H1 (cell line): ENCODE data around the gene C1orf116. TPM values are rescaled to one million over a fixed set of nuclear protein-coding genes. Genes with fewer than 3 reads are reported as not detected.

ENCODE experiments used
- CTCF ChIA-PET: fragments of 300-600 bp; sonication (Branson Sonifier 250); formaldehyde crosslinking; loops from one replicate; lab custom pipeline; 2021; ENCODE audit not compliant: partially characterized antibody; lab: Charles Lee
- POLR2A ChIA-PET: fragments of 300-600 bp; sonication (Branson Sonifier 250); formaldehyde crosslinking; loops from one replicate; lab custom pipeline; 2021; ENCODE audit warnings: inconsistent platforms; ENCODE audit not compliant: partially characterized antibody; lab: Charles Lee
- DNase-seq, 2 experiments: peaks; one replicate each; pipeline versions ENCODE4 v3.0.0 to v3.0.0-alpha.2; 2010 to 2022; ENCODE audit warnings: low spot score in 2 of 2, low read depth in 1 of 2, mixed read lengths in 1 of 2
- FAIRE-seq: peaks from 2 replicates; lab custom pipeline; 2011; peaks lifted over from hg19 to GRCh38; lab: Jason Lieb, UNC
- H2AFZ ChIP-seq: 2 replicates; pipeline ENCODE4 v1.8.1; 2012; ENCODE audit warnings: low read length, inconsistent platforms
- H2AK5ac ChIP-seq: 2 replicates; pipeline ENCODE4 v1.6.1; 2013; ENCODE audit warnings: low read depth, low read length
- H2BK120ac ChIP-seq: replicated peaks from 2 replicates; pipeline ENCODE3; 2013; ENCODE audit warnings: low read depth, low read length, inconsistent platforms
- H2BK12ac ChIP-seq: 2 replicates; pipeline ENCODE4 v1.6.1; 2013; ENCODE audit warnings: low read depth, low read length
- H2BK15ac ChIP-seq: 2 replicates; pipeline ENCODE4 v1.6.1; 2013; ENCODE audit warnings: low read length
- H2BK20ac ChIP-seq: 2 replicates; pipeline ENCODE4 v1.6.1; 2013; ENCODE audit warnings: low read length
- H2BK5ac ChIP-seq: 2 replicates; pipeline ENCODE4 v1.6.1; 2013; ENCODE audit warnings: low read depth, low read length
- H3K14ac ChIP-seq: 2 replicates; pipeline ENCODE4 v1.6.1; 2013; ENCODE audit warnings: inconsistent platforms; ENCODE audit not compliant: insufficient read length
- H3K18ac ChIP-seq: 2 replicates; pipeline ENCODE4 v1.6.1; 2013; ENCODE audit warnings: low read length; ENCODE audit errors: extremely low read depth
- H3K23ac ChIP-seq: 2 replicates; pipeline ENCODE4 v1.6.1; 2013; ENCODE audit warnings: inconsistent platforms; ENCODE audit not compliant: insufficient read length
- H3K23me2 ChIP-seq: 2 replicates; pipeline ENCODE4 v1.6.1; 2013; ENCODE audit warnings: low read depth, low read length
- H3K27ac ChIP-seq: 2 replicates; pipeline ENCODE4 v1.6.1; 2011; ENCODE audit warnings: low read depth, low read length, inconsistent platforms
- H3K27me3 ChIP-seq, 4 experiments: replicated peaks in 1 of 4; 1 replicate in 1 of 4; 2 replicates in 3 of 4; pipeline versions ENCODE4 v1.6.1 to v1.8.1; 2011 to 2013; ENCODE audit warnings: low read length in 3 of 4, mild to moderate bottlenecking in 3 of 4, inconsistent platforms in 2 of 4, mixed read lengths in 2 of 4, moderate library complexity in 1 of 4; ENCODE audit not compliant: control insufficient read depth in 3 of 4, insufficient read depth in 3 of 4; ENCODE audit errors: extremely low read depth in 1 of 4
- H3K36me3 ChIP-seq, 4 experiments: 2 replicates each; pipeline versions ENCODE4 v1.6.1 to v1.8.1; 2011 to 2013; ENCODE audit warnings: mild to moderate bottlenecking in 4 of 4, low read length in 3 of 4, moderate library complexity in 2 of 4, control low read depth in 1 of 4, inconsistent platforms in 1 of 4; ENCODE audit not compliant: insufficient read depth in 4 of 4, control insufficient read depth in 2 of 4
- H3K4ac ChIP-seq: replicated peaks from 2 replicates; pipeline ENCODE3; 2013; ENCODE audit warnings: low read length, low read depth, mixed read lengths, inconsistent platforms; ENCODE audit not compliant: insufficient read length
- H3K4me1 ChIP-seq, 4 experiments: replicated peaks in 1 of 4; 1 replicate in 1 of 4; 2 replicates in 3 of 4; pipeline versions ENCODE4 v1.6.1 to v1.8.1; 2011 to 2013; ENCODE audit warnings: low read length in 3 of 4, inconsistent platforms in 2 of 4, mixed read lengths in 1 of 4; ENCODE audit not compliant: insufficient read depth in 4 of 4, control insufficient read depth in 3 of 4
- H3K4me2 ChIP-seq, 2 experiments: 2 replicates each; pipeline versions ENCODE4 v1.6.1 to v1.8.1; 2011 to 2013; ENCODE audit warnings: low read depth in 2 of 2, low read length in 2 of 2, control low read depth in 1 of 2, inconsistent platforms in 1 of 2, mild to moderate bottlenecking in 1 of 2; ENCODE audit not compliant: insufficient read depth in 1 of 2
- H3K4me3 ChIP-seq, 4 experiments: fragments of 200-600, 300-600 bp in 1 of 4; sonication (generic), shearing (Covaris generic), sonication (Bioruptor Twin) in 1 of 4; 2 replicates each; pipeline versions ENCODE4 v1.5.1 to v1.8.1; 2011 to 2016; ENCODE audit warnings: low read length in 4 of 4, low read depth in 3 of 4, control low read depth in 2 of 4, inconsistent platforms in 2 of 4, mild to moderate bottlenecking in 2 of 4, mixed read lengths in 1 of 4, moderate library complexity in 1 of 4; ENCODE audit not compliant: insufficient read depth in 2 of 4; ENCODE audit errors: extremely low read depth in 1 of 4
- H3K56ac ChIP-seq: replicated peaks from 2 replicates; pipeline ENCODE3; 2013; ENCODE audit warnings: low read depth, mild to moderate bottlenecking, mixed read lengths, low read length, inconsistent platforms; ENCODE audit not compliant: insufficient read length
- H3K79me1 ChIP-seq: 2 replicates; pipeline ENCODE4 v1.6.1; 2013; ENCODE audit warnings: low read depth, low read length, control low read depth
- H3K79me2 ChIP-seq, 2 experiments: 2 replicates each; pipeline versions ENCODE4 v1.6.1 to v1.8.1; 2012 to 2013; ENCODE audit warnings: low read length in 2 of 2, mild to moderate bottlenecking in 2 of 2, inconsistent platforms in 1 of 2; ENCODE audit not compliant: insufficient read depth in 2 of 2, control insufficient read depth in 1 of 2
- H3K9ac ChIP-seq, 4 experiments: replicated peaks in 1 of 4; 1 replicate in 1 of 4; 2 replicates in 3 of 4; pipeline versions ENCODE4 v1.6.1 to v1.8.1; 2011 to 2013; ENCODE audit warnings: low read depth in 3 of 4, low read length in 3 of 4, control low read depth in 2 of 4, mild to moderate bottlenecking in 2 of 4, moderate library complexity in 2 of 4, inconsistent platforms in 1 of 4; ENCODE audit errors: extremely low read depth in 1 of 4
- H3K9me3 ChIP-seq, 2 experiments: 2 replicates each; pipeline versions ENCODE4 v1.6.1 to v1.8.1; 2012 to 2013; ENCODE audit warnings: mild to moderate bottlenecking in 2 of 2, moderate library complexity in 2 of 2, control low read depth in 1 of 2, inconsistent platforms in 1 of 2, low read depth in 1 of 2, low read length in 1 of 2, mixed read lengths in 1 of 2; ENCODE audit not compliant: insufficient read depth in 2 of 2
- H4K20me1 ChIP-seq, 2 experiments: replicated peaks in 1 of 2; 2 replicates each; pipeline versions ENCODE3 to v1.8.1; 2011 to 2013; ENCODE audit warnings: inconsistent platforms in 2 of 2, low read length in 2 of 2, mild to moderate bottlenecking in 1 of 2; ENCODE audit not compliant: insufficient read depth in 2 of 2, control insufficient read depth in 1 of 2
- H4K5ac ChIP-seq: 2 replicates; pipeline ENCODE4 v1.6.1; 2013; ENCODE audit warnings: low read length, low read depth, mixed read lengths, inconsistent platforms; ENCODE audit not compliant: insufficient read length
- H4K8ac ChIP-seq: 2 replicates; pipeline ENCODE4 v1.8.0; 2013; ENCODE audit warnings: mild to moderate bottlenecking, moderate library complexity, low read length, inconsistent platforms; ENCODE audit not compliant: insufficient read depth; ENCODE audit errors: extremely low read depth
- H4K91ac ChIP-seq: replicated peaks from 2 replicates; pipeline ENCODE3; 2013; ENCODE audit warnings: low read length, mixed read lengths, inconsistent platforms; ENCODE audit not compliant: insufficient read length
- CBX5 ChIP-seq: fragments of 300-800, 300-1000 bp; sonication (generic); IDR thresholded peaks from 2 replicates; pipeline ENCODE4 v1.7.1; 2016; ENCODE audit warnings: antibody characterized with exemption, low read length, low read depth
- CHD2 ChIP-seq: IDR thresholded peaks from 2 replicates; pipeline ENCODE4 v1.6.1; 2012; ENCODE audit warnings: low read length, improper control_type of control experiment
- CREB1 ChIP-seq: IDR thresholded peaks from 2 replicates; pipeline ENCODE4 v1.6.1; 2012; ENCODE audit warnings: inconsistent platforms
- CTBP2 ChIP-seq: IDR thresholded peaks from 2 replicates; pipeline ENCODE4 v1.7.0; 2011; ENCODE audit warnings: borderline replicate concordance, mild to moderate bottlenecking, moderate library complexity, mixed read lengths, low read length; ENCODE audit not compliant: insufficient read depth, insufficient read length
- EGR1 ChIP-seq: IDR thresholded peaks from 2 replicates; pipeline ENCODE4 v1.6.1; 2011; ENCODE audit warnings: low read depth, low read length, borderline replicate concordance
- EZH2 ChIP-seq: fragments of 200-600 bp; sonication (generic); IDR thresholded peaks from 2 replicates; pipeline ENCODE4 v1.7.1; 2012; ENCODE audit warnings: low read depth, mild to moderate bottlenecking, moderate library complexity, low read length, inconsistent platforms; ENCODE audit not compliant: severe bottlenecking
- HDAC2 ChIP-seq, 2 experiments: fragments of 300-600 bp in 1 of 2; sonication (generic) in 1 of 2; IDR thresholded peaks; 2 replicates each; pipeline ENCODE4 v1.6.1; 2011 to 2012; ENCODE audit warnings: low read depth in 2 of 2, low read length in 2 of 2, mild to moderate bottlenecking in 2 of 2, moderate library complexity in 2 of 2, borderline replicate concordance in 1 of 2, inconsistent platforms in 1 of 2
- KDM1A ChIP-seq: fragments of 200-600, 300-600 bp; sonication (generic); IDR thresholded peaks from 2 replicates; pipeline ENCODE4 v1.7.1; 2016; ENCODE audit warnings: mild to moderate bottlenecking, low read length, borderline replicate concordance
- POLR2AphosphoS5 ChIP-seq: IDR thresholded peaks from 2 replicates; pipeline ENCODE4 v1.6.1; 2011; ENCODE audit warnings: low read depth, low read length
- POU5F1 ChIP-seq: IDR thresholded peaks from 2 replicates; pipeline ENCODE4 v1.6.1; 2011; ENCODE audit warnings: low read depth, mild to moderate bottlenecking, low read length, moderate library complexity
- RXRA ChIP-seq: IDR thresholded peaks from 2 replicates; pipeline ENCODE4 v1.6.1; 2011; ENCODE audit warnings: low read depth, mild to moderate bottlenecking, low read length, moderate library complexity; ENCODE audit not compliant: insufficient read depth
- SAP30 ChIP-seq: fragments of 300-600 bp; sonication (generic); IDR thresholded peaks from 2 replicates; pipeline ENCODE4 v1.7.1; 2012; ENCODE audit warnings: low read length, moderate library complexity, mild to moderate bottlenecking, inconsistent platforms; ENCODE audit not compliant: insufficient read depth, insufficient replicate concordance
- SP1 ChIP-seq: IDR thresholded peaks from 2 replicates; pipeline ENCODE4 v1.6.1; 2011; ENCODE audit warnings: low read depth, low read length
- WGBS, 2 experiments: shearing (Covaris generic) in 1 of 2; methylation state at CpG; one replicate each; pipeline versions ENCODE4 v1.1.6 to v1.1.7; 2013 to 2015; ENCODE audit warnings: low lambda C conversion rate in 2 of 2, mixed read lengths in 2 of 2, inconsistent platforms in 1 of 2, low coverage in 1 of 2, missing lambda C conversion rate in 1 of 2; ENCODE audit not compliant: insufficient replicate concordance in 2 of 2, insufficient coverage in 1 of 2, insufficient read length in 1 of 2; ENCODE audit errors: extremely low coverage in 1 of 2, missing lambda C conversion rate in 1 of 2; 5-methylcytosine and 5-hydroxymethylcytosine counted together
- polyA plus RNA-seq, 7 experiments: library from polyadenylated mRNA; depleted of rRNA in 3 of 7; stranded (reverse) in 5 of 7; unstranded in 2 of 7; fragments of >200 nt in 5 of 7; fragments of 200-250 nt in 2 of 7; gene quantifications; 1 replicate in 5 of 7; 2 replicates in 1 of 7; 4 replicates in 1 of 7; pipeline versions ENCODE4 v1.2.1 to v1.2.3, GENCODE V29; 2011 to 2013; ENCODE audit warnings: missing spikeins in 2 of 7, mixed read lengths in 2 of 7
- total RNA-seq: library from RNA; stranded (reverse); fragmentation: NEBNext Ultra II Directional; extraction: Animal tissue kit (Norgen Biotek cat#: 25700); gene quantifications from 2 replicates; pipeline ENCODE4 v1.2.1, GENCODE V29; 2021

C1orf116 gene
- total and polyA plus RNA-seq, 2 of the 8 experiments (the other 6 are each of a cell fraction or from before 2014, with no cell fraction given): 2.2 to 3.9 TPM

GRCh38 chr1:207020065-207020708 lies 12.4 kb downstream of the C1orf116 start:
- H4K5ac ChIP-seq: no peak overlapping the region
- no peak overlapping the region for H2BK120ac ChIP-seq
- no peak overlapping the region for H2BK20ac ChIP-seq
- POLR2A ChIA-PET: interaction anchor here (2.1 kb wide), 1 partner anchor 10 kb away, joined by 4 read pairs; no protein-coding TSS in a partner anchor
- no peak overlapping the region for H3K4me3 ChIP-seq
- FAIRE-seq (no peak), DNase-seq (no peak)
- no peak overlapping the region for H2AK5ac ChIP-seq
- no peak overlapping the region for H2BK15ac ChIP-seq
- no peak overlapping the region for H3K18ac ChIP-seq
- WGBS, 2 experiments: 95% methylated on average over 9 of the region's 9 CpGs; no CpG with 5 or more reads in 1 of the 2 experiments
- peaks cover 0 to 2% (median 0%) of the 10 kb centered on the region in 4 experiments; a peak in 2 of 8 replicates for H3K36me3 ChIP-seq
- H2BK5ac ChIP-seq: no peak overlapping the region
- no peak overlapping the region for H3K56ac ChIP-seq
- H3K79me1 ChIP-seq: no peaks in the 10 kb centered on the region
- no peaks in the 10 kb centered on the region for H4K20me1 ChIP-seq
- no peaks in the 10 kb centered on the region for H3K9me3 ChIP-seq
- H3K14ac ChIP-seq: no peak overlapping the region
- peaks cover 0 to 6% (median under 1%) of the 10 kb centered on the region in 4 experiments; a peak in 5 of 7 replicates for H3K4me1 ChIP-seq
- H3K9ac ChIP-seq: no peak overlapping the region
- no peak overlapping the region for H3K4ac ChIP-seq
- H4K91ac ChIP-seq: no peak overlapping the region
- no peak overlapping the region for H2AFZ ChIP-seq
- H4K8ac ChIP-seq: no peak overlapping the region
- H3K4me2 ChIP-seq: no peak overlapping the region
- no peak overlapping the region for H2BK12ac ChIP-seq
- H3K23ac ChIP-seq: no peak overlapping the region
- CTCF ChIA-PET: interaction anchor here (1.0 to 10.5 kb wide), 3 partner anchors 12 to 30 kb away, joined by 3 to 122 read pairs (median 4); no protein-coding TSS in a partner anchor
- H3K27me3 ChIP-seq: no peaks in the 10 kb centered on the region
- no peak overlapping the region for H3K27ac ChIP-seq
- no peaks in the 10 kb centered on the region for H3K23me2 ChIP-seq
- no peaks in the 10 kb centered on the region for H3K79me2 ChIP-seq
- TF ChIP-seq POLR2AphosphoS5 (no peak), HDAC2 (IDR thresholded peaks at IDR 0.05; ENCODE audit: borderline replicate concordance in 1 of 2, low read depth in 2 of 2, low read length in 2 of 2) (no peak), CHD2 (no peak), EZH2 (no peak), KDM1A (no peak), CTBP2 (no peak), SP1 (no peak), POU5F1 (no peak), EGR1 (no peak), RXRA (no peak), SAP30 (no peak), CREB1 (no peak), CBX5 (no peak)
